Measurements from ENCODE around the gene COP1. TPM values are rescaled to one million over a fixed set of nuclear protein-coding genes. Genes with fewer than 3 reads are reported as not detected.

Gene COP1
- total and polyA plus RNA-seq, 2 of the 4 experiments (the other 2 are of a cell fraction), result 17.8 to 35.0 TPM

DNA sequence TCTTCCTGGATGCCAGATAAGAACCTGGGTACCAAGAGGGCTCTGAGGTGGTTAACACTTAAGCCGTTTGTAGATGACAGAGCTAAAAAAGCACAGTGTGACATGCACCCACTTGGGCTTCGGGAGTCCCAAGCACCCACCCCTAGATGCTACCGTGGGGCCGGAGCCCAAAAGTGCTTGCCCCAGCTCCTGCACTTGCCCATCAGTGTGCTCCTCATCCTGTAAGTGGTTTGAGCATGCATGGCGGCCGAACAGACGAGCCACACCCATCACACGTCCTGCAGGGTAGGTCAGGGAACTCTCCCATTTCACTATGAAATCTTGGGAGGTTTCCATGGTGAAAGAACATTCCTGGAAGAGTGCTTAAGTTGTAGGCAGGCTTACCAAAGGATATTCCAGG lies 304.8 kb downstream of the COP1 start:
- H4K5ac ChIP-seq (ENCODE audit: low read depth, low read length), result no peak overlapping the region
- no peak overlapping the region for H4K91ac ChIP-seq (ENCODE audit: insufficient read depth, low read depth, low read length)
- H3K79me1 ChIP-seq (ENCODE audit: low read depth in 1 of 2, low read length in 2 of 2), result no peaks in the 10 kb centered on the region
- no peak overlapping the region for H3K14ac ChIP-seq (replicated peaks; ENCODE audit: low read depth, low read length)
- no peaks in the 10 kb centered on the region for H3K27me3 ChIP-seq (ENCODE audit: control insufficient read depth, insufficient read depth, low read length)
- H3K4me2 ChIP-seq (ENCODE audit: low read depth, low read length), result no peak overlapping the region
- DNase-seq, result no peak
- H3K9me3 ChIP-seq (ENCODE audit: control insufficient read depth, insufficient read depth, low read length), result no peaks in the 10 kb centered on the region
- in situ Hi-C loops (cut with MboI; ENCODE audit: low sequenced_read_pairs), result no loop called here
- no CpG with 5 or more reads among the region's 8 CpGs for WGBS, 2 experiments (ENCODE audit: extremely low coverage in 2 of 2, insufficient read length in 1 of 2)
- no peak overlapping the region for H2AK5ac ChIP-seq (ENCODE audit: low read depth, low read length)
- ChIA-PET CTCF (interaction anchor here (0.6 kb wide), 1 partner anchor 14 kb away, joined by 3 read pairs; no protein-coding TSS in a partner anchor), POLR2A (ENCODE audit: unreplicated experiment) (no interaction called here)
- H3K36me3 ChIP-seq (ENCODE audit: control insufficient read depth, insufficient read depth, low read length), result peaks cover 2% of the 10 kb centered on the region; the same call in 1 of the 2 replicates
- no peak overlapping the region for H3K56ac ChIP-seq (ENCODE audit: extremely low read depth, insufficient read depth, low read length)
- H3K18ac ChIP-seq (ENCODE audit: low read depth, low read length), result no peak overlapping the region
- intact Hi-C loops (cut with micrococcal nuclease), result no loop called here
- H3K4me3 ChIP-seq (ENCODE audit: insufficient read depth, low read depth, low read length), result no peak overlapping the region
- ATAC-seq (ENCODE audit: low read depth), result no peak
- no peaks in the 10 kb centered on the region for H4K20me1 ChIP-seq (ENCODE audit: insufficient read depth, low read length)
- no peak overlapping the region for H2AFZ ChIP-seq (replicated peaks; ENCODE audit: low read length, poor library complexity)
- no peak overlapping the region for H3K27ac ChIP-seq (ENCODE audit: insufficient read depth, low read length)
- peaks cover 2% of the 10 kb centered on the region for H3K4me1 ChIP-seq (ENCODE audit: control insufficient read depth, insufficient read depth, low read length)
- no TSS peak for BruUV-seq (replicated peaks)
- no peak overlapping the region for H3K9ac ChIP-seq (ENCODE audit: low read depth, low read length)
- H2BK20ac ChIP-seq (ENCODE audit: low read depth, low read length), result no peak overlapping the region
- peaks cover 2% of the 10 kb centered on the region; the same call in 1 of the 2 replicates for H3K9me1 ChIP-seq (ENCODE audit: insufficient read depth, low read length)
- H3K23ac ChIP-seq (ENCODE audit: low read depth, low read length), result no peak overlapping the region
- dilution Hi-C loops (cut with HindIII; ENCODE audit: low sequenced_read_pairs, unreplicated experiment), result no loop called here
- H3K4ac ChIP-seq (ENCODE audit: low read depth, low read length), result no peak overlapping the region
- TF ChIP-seq NFE2L2 (IDR thresholded peaks at IDR 0.05; ENCODE audit: low read depth, low read length), result no peak
- no peak for TF ChIP-seq CEBPB (IDR thresholded peaks at IDR 0.05; ENCODE audit: low read depth, low read length)
- TF ChIP-seq BHLHE40 (IDR thresholded peaks at IDR 0.05; ENCODE audit: low read depth, low read length), result no peak
- no peak overlapping the region for H2BK15ac ChIP-seq (ENCODE audit: low read depth, low read length)
- no peak overlapping the region for H4K8ac ChIP-seq (ENCODE audit: low read depth in 2 of 2, low read length in 2 of 2)
- no peak overlapping the region for H2AK9ac ChIP-seq (replicated peaks; ENCODE audit: low read depth, low read length, poor library complexity)
- H2BK120ac ChIP-seq (ENCODE audit: low read depth, low read length), result no peak overlapping the region
- no peak overlapping the region for H2BK5ac ChIP-seq (ENCODE audit: low read depth, low read length, poor library complexity, severe bottlenecking)

Measured in IMR-90 (cell line).